ENCODE data around the gene SLC5A11.

DNA sequence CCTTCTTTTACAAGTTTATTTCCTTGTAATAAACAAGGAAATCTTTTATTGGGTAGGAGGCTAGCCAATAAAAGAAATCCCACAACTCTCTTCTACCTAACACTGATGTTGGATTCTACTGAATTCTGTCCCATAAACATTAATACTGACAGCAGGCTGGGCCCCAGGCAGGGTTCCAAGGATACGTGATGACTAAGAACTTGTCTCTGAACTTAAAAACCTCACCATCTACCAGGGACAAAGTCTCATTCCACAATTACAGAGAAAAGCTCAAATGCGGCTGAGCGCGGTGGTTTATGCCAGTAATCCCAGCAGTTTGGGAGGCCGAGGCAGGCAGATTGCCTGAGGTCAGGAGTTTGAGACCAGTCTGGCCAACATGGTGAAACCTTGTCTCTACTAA, 104.5 kb downstream of the SLC5A11 start:
- no peak for TF ChIP-seq CTCF (IDR thresholded peaks at IDR 0.05; ENCODE audit: poor library complexity)
- no peak for TF ChIP-seq EZH2 (IDR thresholded peaks at IDR 0.05; ENCODE audit: borderline replicate concordance)
- TF ChIP-seq EZH2phosphoT487 (IDR thresholded peaks at IDR 0.05; ENCODE audit: low read depth, severe bottlenecking, unreplicated experiment): no peak

All from hepatocyte (in vitro differentiated cells).